ENCODE data around the gene NEMP2.

GRCh38 chr2:190563646-190564045 is 29.1 kb upstream of the NEMP2 start:
- TF ChIP-seq CTCF (optimal IDR thresholded peaks at IDR 0.05 in 1 of 3, IDR thresholded peaks at IDR 0.05 in 1 of 3, conservative IDR thresholded peaks at IDR 0.05 in 1 of 3; ENCODE audit: extremely low read depth in 1 of 3, insufficient read depth in 2 of 3, low read length in 3 of 3) = no peak
- TF ChIP-seq EZH2 (IDR thresholded peaks at IDR 0.05; ENCODE audit: low read length) = no peak
